GM19023 (cell line): Measurements from ENCODE around the gene SORL1.
"Not testable (repeated sequence)": the region's sequence is repeated elsewhere in the genome, so short reads cannot be mapped to it uniquely, and the experiment has no call there.

ENCODE experiments used
- ATAC-seq: cut with Tn5 transposase; IDR thresholded peaks from one replicate; pipeline ENCODE4 v1.9.1; 2021; ENCODE audit warnings: mild to moderate bottlenecking, moderate library complexity; ENCODE audit not compliant: unreplicated experiment

SORL1 gene

DNA sequence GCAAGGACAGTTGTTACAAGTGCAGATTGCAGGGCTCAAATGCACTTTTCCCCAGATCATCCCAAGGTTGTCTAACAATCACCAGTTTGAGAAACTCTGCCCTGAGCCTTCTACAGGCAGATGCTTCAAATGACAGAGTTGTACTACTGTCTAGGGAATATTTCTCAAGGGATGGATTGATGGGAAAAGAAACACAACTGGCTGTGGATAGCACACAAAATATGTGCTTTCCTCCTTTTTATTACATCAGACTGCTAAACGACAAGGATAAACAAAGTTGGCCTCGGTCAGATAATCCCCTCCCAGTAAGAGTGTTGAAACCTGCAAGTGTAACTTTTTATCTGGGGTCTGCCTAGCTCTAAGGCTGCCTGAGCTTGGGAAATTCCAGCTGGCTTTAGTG lies 47.3 kb downstream of the SORL1 start:
- no peak for ATAC-seq

GRCh38 chr11:121500275-121500674 lies 48.2 kb downstream of the SORL1 start:
- no peak for ATAC-seq

DNA sequence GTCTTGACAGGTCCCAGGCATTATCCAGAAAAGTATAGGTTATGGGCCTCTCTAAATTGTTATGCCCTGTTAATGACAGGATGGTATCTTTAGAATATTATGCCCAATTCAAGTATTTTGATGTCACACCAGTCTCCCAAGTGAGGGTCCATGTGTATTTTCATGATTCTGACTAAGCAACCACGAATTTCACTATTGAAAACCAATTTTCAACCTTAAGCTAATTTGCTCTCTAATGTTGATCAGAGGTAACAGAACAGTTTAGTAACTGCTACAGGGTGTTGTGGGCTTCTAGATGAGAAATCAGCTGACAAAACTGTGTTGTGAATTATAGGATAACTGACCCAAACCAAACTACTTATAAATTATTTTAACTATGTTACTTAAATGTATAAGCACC lies 48.6 kb downstream of the SORL1 start:
- no peak for ATAC-seq

- ATAC-seq: no peak
Observed at GRCh38 chr11:121503051-121503450, 50.9 kb downstream of the SORL1 start.

DNA sequence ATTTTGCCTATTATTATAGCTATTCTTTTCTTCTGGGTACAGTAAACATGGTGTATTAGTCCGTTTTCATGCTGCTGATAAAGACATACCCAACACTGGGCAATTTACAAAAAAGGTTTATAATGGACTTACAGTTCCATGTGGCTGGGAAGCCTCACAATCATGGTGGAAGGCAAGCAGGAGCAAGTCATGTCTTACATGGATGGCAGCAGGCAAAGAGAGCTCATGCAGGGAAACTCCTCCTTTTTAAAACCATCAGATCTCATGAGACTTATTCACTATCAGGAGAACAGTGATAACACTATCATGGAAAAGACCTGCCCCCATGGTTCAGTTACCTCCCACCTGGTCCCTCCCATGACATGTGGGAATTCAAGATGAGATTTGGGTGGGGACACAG lies 54.1 kb downstream of the SORL1 start:
- not testable (repeated sequence) for ATAC-seq

GRCh38 chr11:121508449-121508848 lies 56.3 kb downstream of the SORL1 start:
- no peak for ATAC-seq

- ATAC-seq: no peak
Observed at GRCh38 chr11:121510438-121510837, 58.3 kb downstream of the SORL1 start.

- ATAC-seq: no peak
Observed at GRCh38 chr11:121512468-121513465, 60.7 kb downstream of the SORL1 start.

DNA sequence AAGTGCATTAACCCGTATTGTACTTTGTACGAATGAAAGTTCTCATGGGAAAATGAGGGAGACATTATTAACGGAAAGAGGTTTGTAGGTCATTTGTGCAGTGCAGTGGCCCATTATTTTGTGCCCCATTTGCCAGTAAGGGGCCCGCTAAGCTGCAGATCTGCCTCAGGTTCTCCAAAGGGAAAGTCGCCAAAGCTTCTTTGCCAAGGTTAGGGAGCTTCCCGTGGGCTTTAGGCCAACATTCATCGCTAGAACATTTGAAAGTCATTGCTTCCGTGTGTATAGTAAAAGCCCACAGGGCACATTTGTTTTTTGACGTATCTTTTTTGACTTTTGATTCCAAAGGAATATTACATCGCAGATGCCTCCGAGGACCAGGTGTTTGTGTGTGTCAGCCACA lies 61.7 kb downstream of the SORL1 start:
- no peak for ATAC-seq

DNA sequence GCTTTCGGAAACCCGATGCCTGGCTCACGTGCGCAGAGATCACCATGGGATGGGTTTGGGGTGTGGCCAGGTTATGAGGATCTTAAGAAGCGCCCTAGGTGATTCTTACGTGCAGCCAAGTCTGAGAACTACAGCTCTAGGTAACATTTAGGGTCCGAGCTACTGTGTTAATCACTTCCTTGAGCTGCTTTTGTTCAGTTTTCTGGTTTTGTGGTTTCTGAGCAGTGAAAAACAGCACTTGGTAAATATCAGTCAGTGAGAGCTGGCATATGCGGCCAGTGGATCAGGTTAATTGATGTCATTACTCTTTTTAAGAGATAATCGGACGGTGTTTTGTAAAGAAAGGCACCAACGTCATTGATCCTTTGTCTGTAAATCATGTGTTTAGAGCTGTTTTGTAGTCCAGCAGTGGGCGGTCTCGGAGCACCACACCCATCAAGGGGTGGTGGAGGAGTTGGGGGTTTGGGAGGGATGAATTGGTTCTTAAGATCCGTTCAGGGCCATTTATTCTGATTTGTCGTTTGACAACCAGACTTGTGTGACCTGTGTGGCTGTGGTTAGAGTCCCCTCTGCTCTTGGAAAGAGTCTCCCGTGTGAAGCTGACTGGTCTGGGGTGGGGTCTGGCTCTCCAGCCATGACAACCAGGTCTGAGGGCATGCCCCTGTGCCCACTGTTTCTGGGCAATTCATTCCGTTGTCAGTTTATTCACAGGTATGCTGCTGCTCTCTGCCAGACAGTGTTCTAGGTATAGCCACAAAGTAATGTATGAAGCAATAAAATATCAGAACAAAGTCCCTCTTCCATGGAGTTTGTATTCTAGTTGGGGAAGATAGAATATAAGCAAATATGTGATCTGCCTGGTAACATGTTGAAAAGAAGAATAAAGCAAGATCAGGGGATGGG lies 62.6 kb downstream of the SORL1 start:
- no peak for ATAC-seq

- ATAC-seq: no peak
Observed at GRCh38 chr11:121515335-121515671, 63.2 kb downstream of the SORL1 start.

DNA sequence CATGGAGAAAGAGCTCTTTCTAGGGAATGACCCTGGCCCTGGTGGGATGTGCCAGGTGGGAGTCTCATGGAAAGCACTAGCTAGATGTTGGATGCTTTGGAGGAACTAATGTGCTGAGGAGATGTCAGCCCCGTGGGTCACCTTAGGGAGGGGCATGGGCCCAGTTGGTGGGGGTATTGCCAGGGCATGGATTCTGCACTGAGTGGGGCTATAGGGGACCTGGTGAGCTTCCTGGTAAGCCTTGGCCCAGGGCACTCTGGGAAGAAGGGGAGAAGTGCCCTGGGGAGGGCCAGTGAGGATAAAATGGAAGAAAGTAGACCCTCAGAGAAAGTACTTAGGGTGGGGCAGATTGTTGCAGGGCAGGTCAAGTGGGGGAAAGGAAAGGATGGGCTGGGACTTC lies 65.9 kb downstream of the SORL1 start:
- ATAC-seq: no peak

DNA sequence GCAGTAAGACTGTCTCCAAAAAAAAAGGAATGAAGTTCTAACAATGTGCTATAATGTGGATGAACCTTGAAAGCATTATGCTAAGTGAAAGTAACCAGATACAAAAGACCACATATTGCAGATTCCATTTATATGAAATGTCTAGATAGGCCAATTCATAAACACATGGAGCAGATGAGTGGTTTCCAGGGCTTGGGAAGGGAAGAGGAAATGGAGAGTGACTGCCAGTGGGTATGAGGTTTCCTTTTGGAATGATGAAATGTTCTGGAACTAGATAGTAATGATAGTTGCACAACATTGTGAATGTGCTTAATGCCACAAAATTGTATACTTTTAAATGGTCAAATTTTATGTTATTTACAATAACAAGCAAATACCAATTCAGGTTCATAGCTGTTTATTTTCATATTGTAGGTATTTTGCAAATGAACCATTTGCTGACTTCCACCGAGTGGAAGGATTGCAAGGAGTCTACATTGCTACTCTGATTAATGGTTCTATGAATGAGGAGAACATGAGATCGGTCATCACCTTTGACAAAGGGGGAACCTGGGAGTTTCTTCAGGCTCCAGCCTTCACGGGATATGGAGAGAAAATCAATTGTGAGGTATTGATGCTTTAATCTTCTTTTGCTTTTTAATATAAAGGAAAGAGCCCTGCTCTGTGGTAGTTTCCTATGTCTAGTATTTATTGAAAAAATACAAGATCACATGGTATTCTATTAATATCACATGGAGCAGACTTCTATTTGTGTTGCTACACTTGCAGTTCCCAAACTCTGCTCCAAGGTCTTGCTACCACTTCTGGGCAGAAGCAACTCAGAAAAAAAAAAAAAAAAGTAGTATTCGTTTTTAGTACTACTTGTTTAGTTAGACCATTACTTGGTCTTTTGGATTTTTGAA lies 68.4 kb downstream of the SORL1 start:
- ATAC-seq: no peak

DNA sequence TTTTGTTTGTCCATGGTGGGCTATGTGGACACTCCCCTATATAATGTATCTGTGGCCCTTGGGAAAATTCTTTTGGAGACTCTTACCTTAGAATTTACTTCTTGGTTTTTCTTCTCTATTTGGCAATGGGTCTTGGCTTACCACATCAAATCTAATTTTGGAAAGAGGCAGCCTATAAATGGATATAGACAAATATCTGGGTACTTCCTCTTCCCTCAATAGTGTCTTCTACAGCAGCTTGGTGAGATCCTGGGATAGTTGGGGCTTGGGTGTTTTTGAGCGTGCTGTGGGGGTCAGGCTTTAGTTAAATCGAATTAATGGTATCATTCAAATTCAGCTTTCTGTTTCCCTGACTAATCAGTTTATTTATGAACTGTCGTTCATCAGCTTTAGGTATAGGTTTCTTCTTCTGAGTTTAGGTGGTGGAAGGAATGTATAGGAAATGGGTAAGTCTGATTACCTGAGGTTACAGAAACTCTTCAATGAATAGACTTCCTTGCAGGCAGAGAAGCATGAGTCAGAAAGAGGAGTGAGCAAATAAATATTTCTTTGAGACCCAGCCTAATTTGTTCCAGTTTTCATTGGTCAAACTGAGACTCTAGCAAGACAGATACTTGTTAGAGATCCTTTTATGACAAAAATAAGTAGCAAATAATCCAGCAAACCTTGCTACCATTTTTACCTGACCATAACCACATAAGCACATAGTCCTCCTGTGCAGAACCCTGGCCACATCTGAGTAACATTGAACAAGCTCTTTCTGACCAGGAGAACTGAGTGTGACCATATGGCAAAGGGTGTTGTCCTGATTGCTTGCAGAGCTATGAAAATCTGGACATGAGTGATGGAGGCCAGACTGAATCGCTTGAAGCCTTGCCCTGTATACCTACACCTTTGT lies 69.3 kb downstream of the SORL1 start:
- ATAC-seq: no peak

DNA sequence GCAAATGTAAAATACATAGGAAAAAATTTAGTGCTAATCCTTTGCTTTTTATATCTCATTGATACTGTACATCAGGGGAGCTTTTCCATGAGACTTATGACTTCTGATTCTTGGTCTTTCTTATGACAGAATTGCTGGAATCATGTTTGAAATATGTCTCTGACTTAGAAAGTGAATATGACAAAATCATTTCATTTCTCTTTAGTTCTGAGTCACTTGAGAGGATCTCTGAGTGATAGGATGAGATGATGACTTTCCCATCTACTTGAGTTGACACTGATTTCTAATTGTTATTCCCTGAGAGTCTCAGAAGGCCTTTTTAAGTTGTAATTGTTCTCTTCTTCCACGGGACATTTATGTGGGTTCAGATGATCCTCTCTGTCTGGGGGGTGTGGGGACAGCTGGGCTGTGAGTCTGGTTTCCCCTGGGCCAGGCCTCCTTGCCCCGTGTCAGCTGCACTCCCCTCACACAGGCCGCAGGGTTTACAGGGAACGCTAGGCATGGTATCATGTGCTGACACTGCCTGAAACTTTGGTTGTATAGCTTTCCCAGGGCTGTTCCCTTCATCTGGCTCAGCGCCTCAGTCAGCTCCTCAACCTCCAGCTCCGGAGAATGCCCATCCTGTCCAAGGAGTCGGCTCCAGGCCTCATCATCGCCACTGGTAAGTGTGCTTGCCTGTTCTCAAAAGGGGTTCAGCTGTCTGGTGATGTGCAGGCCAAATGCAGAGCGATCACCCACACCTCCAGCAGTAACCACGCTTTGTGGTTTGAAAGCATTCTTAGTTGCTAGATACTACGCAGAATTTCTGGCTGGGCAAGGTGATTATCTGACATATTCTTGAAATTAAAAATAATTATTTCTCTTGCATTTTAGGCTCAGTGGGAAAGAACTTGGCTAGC lies 70.2 kb downstream of the SORL1 start:
- ATAC-seq: no peak

GRCh38 chr11:121523581-121524232 lies 71.6 kb downstream of the SORL1 start:
- no peak for ATAC-seq

- ATAC-seq: no peak
Observed at GRCh38 chr11:121524233-121524631, 72.1 kb downstream of the SORL1 start.

- ATAC-seq: no peak
Observed at GRCh38 chr11:121525376-121525775, 73.3 kb downstream of the SORL1 start.
